Activated naive CD4-positive, alpha-beta T cell treated with anti-CD3 and anti-CD28 coated beads, Interleukin-2, amount 10 ng/mL, durations not matched to agents 5 hours and 36 hours (primary cell): ENCODE results near the gene SPANXN4. TPM values are rescaled to one million over a fixed set of nuclear protein-coding genes. Genes with fewer than 3 reads are reported as not detected.

ENCODE experiments used
- total RNA-seq, 2 experiments: library from RNA; stranded (reverse); gene quantifications; one replicate each; pipeline ENCODE4 v1.2.3, GENCODE V29; 2021

The SPANXN4 gene
- not detected for total RNA-seq

DNA sequence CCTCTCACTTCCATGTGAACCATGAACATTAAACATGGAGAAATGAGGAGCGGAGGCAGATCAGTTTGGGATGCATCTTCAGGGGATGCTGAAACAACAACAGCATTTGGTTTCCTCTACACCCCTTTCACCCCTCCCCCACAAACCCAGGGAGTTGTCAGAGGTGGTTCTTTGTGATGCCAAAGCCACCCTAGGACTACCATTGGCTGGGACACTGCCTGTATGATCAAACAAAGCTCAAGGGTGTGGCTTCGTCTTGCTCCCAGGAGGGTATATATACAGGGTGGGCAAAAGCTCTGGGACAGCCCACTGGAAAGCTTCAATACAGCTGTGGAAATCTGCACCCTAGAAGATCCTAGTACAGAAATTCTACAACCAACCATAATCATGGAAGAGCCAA lies at the start of gene SPANXN4:
SPANXN4 (plus strand) TSS at position 301 of the 400 bp plus-strand sequence; CDS start at position 388, 87 bp downstream.

